Activated B cell treated with CpG ODN at 0.5 μM for 24 hours (primary cell): Measurements from ENCODE around the gene PPP1CA. TPM values are rescaled to one million over a fixed set of nuclear protein-coding genes. Genes with fewer than 3 reads are reported as not detected.

Source experiments
- ATAC-seq: fragments of 200-7000 bp; cut with Tn5 transposase; one replicate; pipeline ENCODE4 v1.10.0; 2021; ENCODE audit warnings: low read depth, mild to moderate bottlenecking, moderate library complexity
- CTCF ChIA-PET: fragments of 350-600 bp; sonication (Branson Sonifier 250); formaldehyde crosslinking; loops from one replicate; lab custom pipeline; 2021; ENCODE audit warnings: antibody characterized with exemption; lab: Charles Lee
- POLR2A ChIA-PET: fragments of 350-600 bp; sonication (Branson Sonifier 250); formaldehyde crosslinking; loops from one replicate; lab custom pipeline; 2021; ENCODE audit warnings: antibody characterized with exemption; lab: Charles Lee
- DNase-seq: peaks from one replicate; pipeline ENCODE4 v3.0.0; 2022
- H3K27ac Mint-ChIP-seq: one replicate; pipeline ENCODE4 v1.8.0; 2020; ENCODE audit warnings: mixed read lengths
- H3K27me3 Mint-ChIP-seq: one replicate; pipeline ENCODE4 v1.8.0; 2021; ENCODE audit warnings: mixed read lengths
- H3K36me3 Mint-ChIP-seq: one replicate; pipeline ENCODE4 v1.8.0; 2021; ENCODE audit warnings: low read depth, mixed read lengths
- H3K4me1 Mint-ChIP-seq: one replicate; pipeline ENCODE4 v1.8.0; 2021; ENCODE audit warnings: mixed read lengths
- H3K4me3 Mint-ChIP-seq: one replicate; pipeline ENCODE4 v1.8.0; 2020; ENCODE audit warnings: mild to moderate bottlenecking, mixed read lengths
- H3K9me3 Mint-ChIP-seq: one replicate; pipeline ENCODE4 v1.8.0; 2020; ENCODE audit warnings: mixed read lengths
- intact Hi-C: fragments of 100-400 bp; cut with micrococcal nuclease; formaldehyde crosslinking; loops from one replicate; pipeline ENCODE4 v1.15.1; 2024
- total RNA-seq: library from RNA; stranded (reverse); gene quantifications from 2 replicates; pipeline ENCODE4 v1.2.3, GENCODE V29; 2022
- TF ChIP-seq, protein P1 (sequence below): fragments of 200-600 bp; IDR thresholded peaks from one replicate; pipeline ENCODE4 v1.8.0; 2022; ENCODE audit warnings: antibody characterized with exemption, mild to moderate bottlenecking

Gene PPP1CA
- total RNA-seq, 1 donor from 2014 or later, result 349 TPM

DNA sequence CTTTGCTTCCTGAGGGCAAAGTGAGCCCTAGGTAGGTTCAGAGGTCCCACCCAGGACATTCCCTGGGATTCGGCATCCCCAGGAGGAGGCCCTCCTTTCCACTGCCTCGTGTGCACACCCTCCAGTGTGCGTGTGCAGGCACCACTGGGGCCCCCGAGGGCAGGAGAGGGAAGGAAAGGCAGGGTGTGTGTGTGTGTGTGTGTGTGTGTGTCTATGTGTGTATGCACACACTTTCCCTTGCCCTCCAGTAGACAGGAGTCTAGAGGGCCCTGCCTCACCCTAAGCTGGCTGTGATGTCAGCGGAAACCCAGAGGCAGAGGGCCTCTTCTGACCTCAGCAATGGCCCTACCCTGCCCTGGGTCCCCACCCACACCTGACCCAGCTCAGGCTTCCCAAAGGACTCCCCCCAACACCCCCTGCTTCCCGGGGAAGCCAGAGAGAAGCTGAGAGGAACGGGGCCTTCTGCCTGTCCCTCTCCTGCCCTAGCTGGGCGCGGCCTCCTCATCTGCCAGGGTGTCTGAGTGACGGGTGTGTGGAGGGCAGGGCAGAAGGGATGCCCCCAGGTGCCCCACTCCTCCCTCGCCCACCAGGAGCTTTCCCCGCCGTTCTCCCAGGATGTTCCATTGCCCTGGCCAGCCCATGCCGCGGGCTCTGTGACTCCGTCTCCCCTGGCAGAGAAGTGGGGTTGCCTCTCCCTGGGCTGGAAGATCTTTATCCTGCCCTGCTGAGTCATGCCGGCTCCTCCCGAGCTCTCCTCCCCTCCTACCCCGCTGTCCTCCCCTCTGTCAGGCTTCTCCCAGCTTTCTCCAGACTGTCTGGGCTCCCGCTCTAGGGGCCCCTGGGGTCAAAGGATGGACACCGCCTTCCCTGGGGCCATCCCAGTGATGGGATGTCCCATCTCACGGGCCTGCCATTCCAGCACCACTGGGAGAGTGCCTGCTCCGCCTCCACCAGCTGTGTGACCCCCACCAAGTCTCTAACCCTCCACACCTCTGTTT lies 22.3 kb downstream of the PPP1CA start:
- Mint-ChIP-seq H3K9me3 (no peaks in the 10 kb centered on the region), H3K36me3 (no peaks in the 10 kb centered on the region), H3K4me3 (no peak overlapping the region), H3K27ac (peak overlapping the region; percentile 46), H3K27me3 (no peaks in the 10 kb centered on the region), H3K4me1 (peaks cover 43% of the 10 kb centered on the region)
- POLR2A ChIA-PET, result interaction anchor here (0.6 to 26.4 kb wide), 6 partner anchors 13 to 62 kb away, joined by 3 to 1307 read pairs (median 5); partner anchors contain the start of genes CLCF1, POLD4 and RAD9A
- CTCF ChIA-PET, result interaction anchor here (2.6 to 22.6 kb wide), 5 partner anchors 8 to 59 kb away, joined by 19 to 735 read pairs (median 73); partner anchors contain the start of genes CLCF1 and POLD4
- no peak for DNase-seq
- intact Hi-C loops, result no loop called here
- TF ChIP-seq, protein P1, sequence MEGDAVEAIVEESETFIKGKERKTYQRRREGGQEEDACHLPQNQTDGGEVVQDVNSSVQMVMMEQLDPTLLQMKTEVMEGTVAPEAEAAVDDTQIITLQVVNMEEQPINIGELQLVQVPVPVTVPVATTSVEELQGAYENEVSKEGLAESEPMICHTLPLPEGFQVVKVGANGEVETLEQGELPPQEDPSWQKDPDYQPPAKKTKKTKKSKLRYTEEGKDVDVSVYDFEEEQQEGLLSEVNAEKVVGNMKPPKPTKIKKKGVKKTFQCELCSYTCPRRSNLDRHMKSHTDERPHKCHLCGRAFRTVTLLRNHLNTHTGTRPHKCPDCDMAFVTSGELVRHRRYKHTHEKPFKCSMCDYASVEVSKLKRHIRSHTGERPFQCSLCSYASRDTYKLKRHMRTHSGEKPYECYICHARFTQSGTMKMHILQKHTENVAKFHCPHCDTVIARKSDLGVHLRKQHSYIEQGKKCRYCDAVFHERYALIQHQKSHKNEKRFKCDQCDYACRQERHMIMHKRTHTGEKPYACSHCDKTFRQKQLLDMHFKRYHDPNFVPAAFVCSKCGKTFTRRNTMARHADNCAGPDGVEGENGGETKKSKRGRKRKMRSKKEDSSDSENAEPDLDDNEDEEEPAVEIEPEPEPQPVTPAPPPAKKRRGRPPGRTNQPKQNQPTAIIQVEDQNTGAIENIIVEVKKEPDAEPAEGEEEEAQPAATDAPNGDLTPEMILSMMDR, result no peak
- ATAC-seq, result no peak

DNA sequence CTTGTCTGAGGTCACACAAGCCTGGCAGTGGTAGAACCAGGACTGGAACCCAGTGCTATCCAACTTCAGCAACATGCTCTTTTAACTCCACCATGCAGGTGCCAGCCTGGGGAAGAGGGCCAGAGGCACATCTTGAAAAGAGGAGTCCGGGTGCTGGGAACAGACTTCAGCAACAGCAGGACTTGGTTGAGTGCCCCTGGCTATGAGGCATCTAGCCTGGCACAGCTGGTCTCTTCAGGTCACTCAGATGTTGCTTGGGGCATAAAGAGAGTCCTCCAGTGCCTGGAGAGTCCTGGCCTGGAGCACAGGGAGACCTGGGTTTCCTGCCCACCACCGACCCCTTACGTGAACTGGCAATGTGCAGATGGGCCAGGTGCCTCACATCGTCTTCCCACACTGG lies 23.1 kb downstream of the PPP1CA start:
- intact Hi-C loops, result no loop called here
- no peaks in the 10 kb centered on the region for H3K27me3 Mint-ChIP-seq
- no peak for DNase-seq
- H3K27ac Mint-ChIP-seq, result peak overlapping the region; percentile 46
- no peak for ATAC-seq
- no peak overlapping the region for H3K4me3 Mint-ChIP-seq
- TF ChIP-seq, protein P1, result no peak
- POLR2A ChIA-PET, result interaction anchor here (0.6 to 26.4 kb wide), 6 partner anchors 13 to 87 kb away, joined by 3 to 1307 read pairs (median 4); partner anchors contain the start of genes CLCF1, POLD4 and RAD9A
- H3K36me3 Mint-ChIP-seq, result peaks cover under 1% of the 10 kb centered on the region
- H3K4me1 Mint-ChIP-seq, result peaks cover 49% of the 10 kb centered on the region
- H3K9me3 Mint-ChIP-seq, result no peaks in the 10 kb centered on the region
- CTCF ChIA-PET, result interaction anchor here (4.4 to 22.6 kb wide), 3 partner anchors 25 to 59 kb away, joined by 48 to 735 read pairs (median 200); partner anchors contain the start of gene POLD4

DNA sequence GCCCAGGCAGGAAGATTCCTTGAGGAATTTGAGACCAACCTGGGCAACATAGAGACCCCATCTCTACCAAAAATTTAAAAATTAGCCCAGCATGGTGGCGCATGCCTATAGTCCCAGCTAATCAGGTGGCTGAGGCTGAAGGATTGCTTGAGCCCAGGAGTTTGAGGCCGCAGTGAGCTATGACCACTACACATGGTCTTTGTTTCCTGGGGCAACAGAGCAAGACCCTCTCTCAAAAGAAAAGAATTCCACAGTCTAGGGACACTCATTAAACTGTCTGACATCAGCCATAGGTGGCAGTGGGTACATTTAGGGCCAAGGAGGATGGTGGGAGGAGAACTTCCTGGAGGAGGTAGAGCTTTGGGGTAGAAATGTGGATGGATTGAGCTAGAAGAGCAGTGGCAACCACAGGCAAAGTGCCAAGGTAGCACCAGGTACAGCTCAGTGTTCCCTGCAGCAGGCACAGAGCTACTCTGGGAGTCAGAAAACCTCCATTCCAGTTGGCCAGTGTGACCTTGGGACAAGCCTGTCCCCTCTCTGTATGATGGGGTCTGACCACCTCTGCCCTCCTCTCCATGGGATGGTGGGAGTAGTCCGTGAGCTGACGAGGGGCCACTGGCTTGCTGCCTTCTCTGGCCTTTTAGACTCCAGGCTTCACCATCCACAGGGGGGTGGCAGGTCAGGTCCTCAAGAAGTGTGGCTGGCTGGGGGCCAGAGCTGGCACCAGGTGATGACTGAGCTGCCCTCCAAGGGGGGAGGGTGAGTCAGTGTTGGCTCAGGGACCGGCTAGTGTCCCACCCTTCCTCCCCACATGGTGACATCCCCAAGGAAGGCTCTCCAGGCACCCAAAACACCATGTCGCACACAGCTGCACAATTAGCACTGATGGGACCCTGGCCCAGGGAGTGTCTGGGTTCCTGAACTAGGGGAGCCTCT lies 24.5 kb downstream of the PPP1CA start:
- no peaks in the 10 kb centered on the region for H3K9me3 Mint-ChIP-seq
- H3K27me3 Mint-ChIP-seq, result no peaks in the 10 kb centered on the region
- H3K36me3 Mint-ChIP-seq, result peaks cover 2% of the 10 kb centered on the region
- ATAC-seq (no peak), DNase-seq (no peak)
- ChIA-PET CTCF (interaction anchor here (0.6 to 22.6 kb wide), 7 partner anchors 9 to 122 kb away, joined by 3 to 735 read pairs (median 3); partner anchors contain the start of gene POLD4), POLR2A (interaction anchor here (0.8 to 26.4 kb wide), 8 partner anchors 10 to 269 kb away, joined by 3 to 1307 read pairs (median 6); partner anchors contain the start of genes CLCF1, POLD4, PTPRCAP and RAD9A)
- H3K4me1 Mint-ChIP-seq, result peaks cover 45% of the 10 kb centered on the region
- no peak overlapping the region for H3K4me3 Mint-ChIP-seq
- TF ChIP-seq, protein P1, result no peak
- intact Hi-C loops, result no loop called here
- no peak overlapping the region for H3K27ac Mint-ChIP-seq

DNA sequence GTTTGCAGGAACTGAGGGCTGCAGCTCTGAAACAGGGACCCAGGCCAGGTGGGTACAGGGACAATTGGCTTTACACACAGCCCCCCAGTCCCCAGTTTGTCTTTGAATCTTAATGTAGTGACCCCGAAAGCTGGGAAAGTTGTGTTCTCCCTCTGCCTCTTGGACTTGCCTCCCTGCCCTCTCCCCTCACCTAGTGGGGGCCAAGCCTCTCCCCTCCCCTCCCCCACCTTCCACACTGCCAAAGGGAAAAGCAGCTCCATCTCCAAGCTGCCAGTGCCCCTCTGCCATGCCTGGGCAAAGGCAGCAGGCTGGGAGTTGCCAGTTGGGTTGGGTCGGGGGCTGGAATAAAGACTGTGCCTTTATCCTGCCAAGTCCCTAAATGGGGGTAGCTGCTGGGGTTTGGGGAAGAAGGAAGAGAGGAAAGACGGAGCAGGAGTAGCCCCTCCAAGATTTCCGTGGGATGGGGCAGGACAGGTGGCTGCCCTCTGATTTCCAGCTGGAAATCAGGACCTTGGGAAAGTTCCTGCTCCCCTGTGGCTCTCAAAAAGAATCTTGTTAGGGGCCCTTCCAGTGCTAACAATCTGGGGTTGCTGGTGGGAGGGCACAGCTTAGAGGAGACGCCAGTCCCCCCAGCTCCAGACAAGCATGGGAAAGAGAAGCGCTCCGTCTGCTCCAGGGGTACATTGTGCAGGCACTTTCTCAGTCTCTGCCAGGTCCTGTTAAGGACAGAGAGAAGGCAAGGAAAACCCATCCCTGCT lies 25.4 kb downstream of the PPP1CA start:
- intact Hi-C loops, result no loop called here
- H3K36me3 Mint-ChIP-seq, result peaks cover 9% of the 10 kb centered on the region
- H3K4me1 Mint-ChIP-seq, result peaks cover 45% of the 10 kb centered on the region
- H3K9me3 Mint-ChIP-seq, result no peaks in the 10 kb centered on the region
- no peak overlapping the region for H3K4me3 Mint-ChIP-seq
- H3K27me3 Mint-ChIP-seq, result no peaks in the 10 kb centered on the region
- H3K27ac Mint-ChIP-seq, result no peak overlapping the region
- ChIA-PET POLR2A (interaction anchor here (0.6 to 26.4 kb wide), 10 partner anchors 11 to 270 kb away, joined by 3 to 1307 read pairs (median 4); partner anchors contain the start of genes CLCF1, POLD4, PTPRCAP and RAD9A), CTCF (interaction anchor here (0.8 to 22.6 kb wide), 6 partner anchors 8 to 104 kb away, joined by 3 to 735 read pairs (median 4); partner anchors contain the start of gene POLD4)
- ATAC-seq (no peak), DNase-seq (no peak)
- TF ChIP-seq, protein P1, result no peak
